ENCODE measurements around the gene CNOT6.
"Not testable (repeated sequence)": the region's sequence is repeated elsewhere in the genome, so short reads cannot be mapped to it uniquely, and the experiment has no call there.

CNOT6 gene

GRCh38 chr5:180494060-180494509 is at the start of gene CNOT6:
CNOT6 (plus strand) TSS chr5:180494379; CDS start chr5:180529277, 34,898 bp downstream.
- DNase-seq (ENCODE audit: low read depth, low spot score), result peak; percentile 99

- no peak for DNase-seq (ENCODE audit: low read depth, low spot score)
These were observed 39.4 kb upstream of the CNOT6 start for GRCh38 chr5:180454752-180455151.

- DNase-seq (ENCODE audit: low read depth, low spot score), result no peak
These were observed 38.3 kb upstream of the CNOT6 start for GRCh38 chr5:180455872-180456271.

- DNase-seq (ENCODE audit: low read depth, low spot score), result no peak
These were observed 37.4 kb upstream of the CNOT6 start for GRCh38 chr5:180456792-180457191.

GRCh38 chr5:180458852-180459673 is 35.1 kb upstream of the CNOT6 start:
- not testable (repeated sequence) for DNase-seq (ENCODE audit: low read depth, low spot score)

GRCh38 chr5:180459674-180460142 is 34.5 kb upstream of the CNOT6 start:
- not testable (repeated sequence) for DNase-seq (ENCODE audit: low read depth, low spot score)

- DNase-seq (ENCODE audit: low read depth, low spot score), result no peak
These were observed 33.3 kb upstream of the CNOT6 start for GRCh38 chr5:180460834-180461233.

- no peak for DNase-seq (ENCODE audit: low read depth, low spot score)
These were observed 32.9 kb upstream of the CNOT6 start for GRCh38 chr5:180461303-180461702.

- DNase-seq (ENCODE audit: low read depth, low spot score), result no peak
These were observed 30.8 kb upstream of the CNOT6 start for GRCh38 chr5:180463216-180463900.

- DNase-seq (ENCODE audit: low read depth, low spot score), result no peak
These were observed 30.1 kb upstream of the CNOT6 start for GRCh38 chr5:180463916-180464602.

GRCh38 chr5:180464603-180464970 is 29.6 kb upstream of the CNOT6 start:
- no peak for DNase-seq (ENCODE audit: low read depth, low spot score)

GRCh38 chr5:180465052-180465451 is 29.1 kb upstream of the CNOT6 start:
- not testable (repeated sequence) for DNase-seq (ENCODE audit: low read depth, low spot score)

GRCh38 chr5:180466316-180466715 is 27.9 kb upstream of the CNOT6 start:
- DNase-seq (ENCODE audit: low read depth, low spot score), result no peak

GRCh38 chr5:180467028-180467975 is 26.9 kb upstream of the CNOT6 start:
- peak; percentile 39 for DNase-seq (ENCODE audit: low read depth, low spot score)

- no peak for DNase-seq (ENCODE audit: low read depth, low spot score)
These were observed 26.0 kb upstream of the CNOT6 start for GRCh38 chr5:180467989-180468731.

GRCh38 chr5:180468732-180469585 is 25.2 kb upstream of the CNOT6 start:
- no peak for DNase-seq (ENCODE audit: low read depth, low spot score)

- no peak for DNase-seq (ENCODE audit: low read depth, low spot score)
These were observed 24.7 kb upstream of the CNOT6 start for GRCh38 chr5:180469586-180469865.

GRCh38 chr5:180469866-180470265 is 24.3 kb upstream of the CNOT6 start:
- DNase-seq (ENCODE audit: low read depth, low spot score), result no peak

GRCh38 chr5:180470361-180470760 is 23.8 kb upstream of the CNOT6 start:
- no peak for DNase-seq (ENCODE audit: low read depth, low spot score)
